HEK293 (cell line): Measurements from ENCODE around the gene ZNF821.

Source experiments
- EGR2 ChIP-seq: fragments of 450-650 bp; formaldehyde crosslinking; IDR thresholded peaks from 2 replicates; pipeline ENCODE4 v1.5.1; 2016; ENCODE audit warnings: low read depth, missing biosample characterization, missing genetic modification characterization
- HOXA7 ChIP-seq: sonication (generic); formaldehyde crosslinking; IDR thresholded peaks from 2 replicates; pipeline ENCODE4 v1.8.1; 2022; ENCODE audit warnings: missing genetic modification reagents, borderline replicate concordance
- MEIS1 ChIP-seq: sonication (generic); formaldehyde crosslinking; IDR thresholded peaks from 2 replicates; pipeline ENCODE4 v1.8.1; 2022; ENCODE audit warnings: missing genetic modification reagents, mild to moderate bottlenecking, borderline replicate concordance
- PBX3 ChIP-seq: sonication (generic); formaldehyde crosslinking; IDR thresholded peaks from 2 replicates; pipeline ENCODE4 v1.8.1; 2022; ENCODE audit warnings: mild to moderate bottlenecking, moderate library complexity, missing genetic modification reagents
- PRDM1 ChIP-seq: fragments of 450-650 bp; formaldehyde crosslinking; IDR thresholded peaks from 2 replicates; pipeline ENCODE4; 2016; ENCODE audit warnings: missing biosample characterization, missing genetic modification characterization
- TCF7L2 ChIP-seq: IDR thresholded peaks from 2 replicates; pipeline ENCODE4 v1.6.1; 2011; ENCODE audit warnings: low read depth, mild to moderate bottlenecking, inconsistent platforms, low read length, moderate library complexity, borderline replicate concordance
- WT1 ChIP-seq: fragments of 450-650 bp; formaldehyde crosslinking; IDR thresholded peaks from 2 replicates; pipeline ENCODE4 v1.5.1; 2016; ENCODE audit warnings: missing biosample characterization, missing genetic modification characterization
- ZBTB10 ChIP-seq: fragments of 450-650 bp; formaldehyde crosslinking; IDR thresholded peaks from 2 replicates; pipeline ENCODE4 v1.5.1; 2016; ENCODE audit warnings: missing biosample characterization, missing genetic modification characterization
- ZBTB11 ChIP-seq: fragments of 450-650 bp; formaldehyde crosslinking; conservative IDR thresholded peaks from 2 replicates; pipeline ENCODE4 v1.5.1; 2016; ENCODE audit warnings: low read depth, missing biosample characterization, missing genetic modification characterization
- ZFP37 ChIP-seq: fragments of 450-650 bp; formaldehyde crosslinking; IDR thresholded peaks from 2 replicates; pipeline ENCODE4 v1.5.1; 2016; ENCODE audit warnings: missing biosample characterization, missing genetic modification characterization
- ZNF132 ChIP-seq: fragments of 450-650 bp; formaldehyde crosslinking; IDR thresholded peaks from 2 replicates; pipeline ENCODE4 v1.5.1; 2017; ENCODE audit warnings: missing biosample characterization, missing genetic modification characterization, borderline replicate concordance
- ZNF16 ChIP-seq: fragments of 450-650 bp; formaldehyde crosslinking; IDR thresholded peaks from 2 replicates; pipeline ENCODE4 v1.5.1; 2016; ENCODE audit warnings: low read depth, missing biosample characterization, missing genetic modification characterization
- ZNF202 ChIP-seq: fragments of 450-650 bp; formaldehyde crosslinking; IDR thresholded peaks from 2 replicates; pipeline ENCODE4 v1.5.1; 2016; ENCODE audit warnings: missing biosample characterization, missing genetic modification characterization, borderline replicate concordance
- ZNF23 ChIP-seq: fragments of 450-650 bp; formaldehyde crosslinking; IDR thresholded peaks from 2 replicates; pipeline ENCODE4 v1.5.1; 2016; ENCODE audit warnings: missing biosample characterization, missing genetic modification characterization, borderline replicate concordance
- ZNF391 ChIP-seq: fragments of 450-650 bp; formaldehyde crosslinking; IDR thresholded peaks from 2 replicates; pipeline ENCODE4 v1.5.1; 2016; ENCODE audit warnings: low read depth, missing biosample characterization, missing genetic modification characterization, borderline replicate concordance
- ZNF48 ChIP-seq: fragments of 450-650 bp; formaldehyde crosslinking; IDR thresholded peaks from 2 replicates; pipeline ENCODE4 v1.5.1; 2016; ENCODE audit warnings: missing biosample characterization, missing genetic modification characterization
- ZNF521 ChIP-seq: fragments of 450-650 bp; formaldehyde crosslinking; IDR thresholded peaks from 2 replicates; pipeline ENCODE4 v1.5.1; 2017; ENCODE audit warnings: missing biosample characterization, mild to moderate bottlenecking, missing genetic modification characterization
- ZNF610 ChIP-seq: fragments of 450-650 bp; formaldehyde crosslinking; IDR thresholded peaks from 2 replicates; pipeline ENCODE4 v1.5.1; 2016; ENCODE audit warnings: missing biosample characterization, missing genetic modification characterization, borderline replicate concordance
- ZNF76 ChIP-seq: fragments of 450-650 bp; formaldehyde crosslinking; IDR thresholded peaks from 2 replicates; pipeline ENCODE4; 2016; ENCODE audit warnings: low read depth, missing biosample characterization, missing genetic modification characterization, borderline replicate concordance
- ZNF830 ChIP-seq: fragments of 450-650 bp; IDR thresholded peaks from 2 replicates; pipeline ENCODE4 v1.5.0; 2018; ENCODE audit warnings: missing biosample characterization, missing genetic modification characterization, low read depth, mild to moderate bottlenecking, moderate library complexity
- TF ChIP-seq, protein P1 (sequence below): fragments of 450-650 bp; formaldehyde crosslinking; IDR thresholded peaks from 2 replicates; pipeline ENCODE4 v1.5.1; 2016; ENCODE audit warnings: missing biosample characterization, missing genetic modification characterization, borderline replicate concordance
- TF ChIP-seq, protein P2 (sequence below): fragments of 450-650 bp; formaldehyde crosslinking; IDR thresholded peaks from 2 replicates; pipeline ENCODE4 v1.5.1; 2016; ENCODE audit warnings: missing biosample characterization, missing genetic modification characterization

The ZNF821 gene

GRCh38 chr16:71845639-71846430 is 38.1 kb downstream of the ZNF821 start, which contains the start of gene ATXN1L (continued):
- TF ChIP-seq, protein P1, sequence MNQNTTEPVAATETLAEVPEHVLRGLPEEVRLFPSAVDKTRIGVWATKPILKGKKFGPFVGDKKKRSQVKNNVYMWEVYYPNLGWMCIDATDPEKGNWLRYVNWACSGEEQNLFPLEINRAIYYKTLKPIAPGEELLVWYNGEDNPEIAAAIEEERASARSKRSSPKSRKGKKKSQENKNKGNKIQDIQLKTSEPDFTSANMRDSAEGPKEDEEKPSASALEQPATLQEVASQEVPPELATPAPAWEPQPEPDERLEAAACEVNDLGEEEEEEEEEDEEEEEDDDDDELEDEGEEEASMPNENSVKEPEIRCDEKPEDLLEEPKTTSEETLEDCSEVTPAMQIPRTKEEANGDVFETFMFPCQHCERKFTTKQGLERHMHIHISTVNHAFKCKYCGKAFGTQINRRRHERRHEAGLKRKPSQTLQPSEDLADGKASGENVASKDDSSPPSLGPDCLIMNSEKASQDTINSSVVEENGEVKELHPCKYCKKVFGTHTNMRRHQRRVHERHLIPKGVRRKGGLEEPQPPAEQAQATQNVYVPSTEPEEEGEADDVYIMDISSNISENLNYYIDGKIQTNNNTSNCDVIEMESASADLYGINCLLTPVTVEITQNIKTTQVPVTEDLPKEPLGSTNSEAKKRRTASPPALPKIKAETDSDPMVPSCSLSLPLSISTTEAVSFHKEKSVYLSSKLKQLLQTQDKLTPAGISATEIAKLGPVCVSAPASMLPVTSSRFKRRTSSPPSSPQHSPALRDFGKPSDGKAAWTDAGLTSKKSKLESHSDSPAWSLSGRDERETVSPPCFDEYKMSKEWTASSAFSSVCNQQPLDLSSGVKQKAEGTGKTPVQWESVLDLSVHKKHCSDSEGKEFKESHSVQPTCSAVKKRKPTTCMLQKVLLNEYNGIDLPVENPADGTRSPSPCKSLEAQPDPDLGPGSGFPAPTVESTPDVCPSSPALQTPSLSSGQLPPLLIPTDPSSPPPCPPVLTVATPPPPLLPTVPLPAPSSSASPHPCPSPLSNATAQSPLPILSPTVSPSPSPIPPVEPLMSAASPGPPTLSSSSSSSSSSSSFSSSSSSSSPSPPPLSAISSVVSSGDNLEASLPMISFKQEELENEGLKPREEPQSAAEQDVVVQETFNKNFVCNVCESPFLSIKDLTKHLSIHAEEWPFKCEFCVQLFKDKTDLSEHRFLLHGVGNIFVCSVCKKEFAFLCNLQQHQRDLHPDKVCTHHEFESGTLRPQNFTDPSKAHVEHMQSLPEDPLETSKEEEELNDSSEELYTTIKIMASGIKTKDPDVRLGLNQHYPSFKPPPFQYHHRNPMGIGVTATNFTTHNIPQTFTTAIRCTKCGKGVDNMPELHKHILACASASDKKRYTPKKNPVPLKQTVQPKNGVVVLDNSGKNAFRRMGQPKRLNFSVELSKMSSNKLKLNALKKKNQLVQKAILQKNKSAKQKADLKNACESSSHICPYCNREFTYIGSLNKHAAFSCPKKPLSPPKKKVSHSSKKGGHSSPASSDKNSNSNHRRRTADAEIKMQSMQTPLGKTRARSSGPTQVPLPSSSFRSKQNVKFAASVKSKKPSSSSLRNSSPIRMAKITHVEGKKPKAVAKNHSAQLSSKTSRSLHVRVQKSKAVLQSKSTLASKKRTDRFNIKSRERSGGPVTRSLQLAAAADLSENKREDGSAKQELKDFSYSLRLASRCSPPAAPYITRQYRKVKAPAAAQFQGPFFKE = no peak
- TF ChIP-seq ZFP37 (tag by site-specific recombination) (no peak), ZNF830 (tag by site-specific recombination) (no peak), ZBTB11 (tag by site-specific recombination) (peak; percentile 86), ZNF23 (tag by site-specific recombination) (no peak), EGR2 (tag by site-specific recombination) (peak; percentile 41), PRDM1 (no peak), ZNF76 (peak; percentile 78), PBX3 (CRISPR knock-in tag) (no peak), ZNF132 (tag by site-specific recombination) (no peak), ZNF610 (tag by site-specific recombination) (no peak), ZNF48 (tag by site-specific recombination) (no peak), MEIS1 (CRISPR knock-in tag) (no peak), HOXA7 (CRISPR knock-in tag) (no peak), ZBTB10 (tag by site-specific recombination) (peak; percentile 85), WT1 (tag by site-specific recombination) (peak; percentile 62), ZNF202 (tag by site-specific recombination) (no peak), ZNF391 (tag by site-specific recombination) (no peak), ZNF16 (tag by site-specific recombination) (no peak), TCF7L2 (no peak), ZNF521 (no peak)
- TF ChIP-seq, protein P2, sequence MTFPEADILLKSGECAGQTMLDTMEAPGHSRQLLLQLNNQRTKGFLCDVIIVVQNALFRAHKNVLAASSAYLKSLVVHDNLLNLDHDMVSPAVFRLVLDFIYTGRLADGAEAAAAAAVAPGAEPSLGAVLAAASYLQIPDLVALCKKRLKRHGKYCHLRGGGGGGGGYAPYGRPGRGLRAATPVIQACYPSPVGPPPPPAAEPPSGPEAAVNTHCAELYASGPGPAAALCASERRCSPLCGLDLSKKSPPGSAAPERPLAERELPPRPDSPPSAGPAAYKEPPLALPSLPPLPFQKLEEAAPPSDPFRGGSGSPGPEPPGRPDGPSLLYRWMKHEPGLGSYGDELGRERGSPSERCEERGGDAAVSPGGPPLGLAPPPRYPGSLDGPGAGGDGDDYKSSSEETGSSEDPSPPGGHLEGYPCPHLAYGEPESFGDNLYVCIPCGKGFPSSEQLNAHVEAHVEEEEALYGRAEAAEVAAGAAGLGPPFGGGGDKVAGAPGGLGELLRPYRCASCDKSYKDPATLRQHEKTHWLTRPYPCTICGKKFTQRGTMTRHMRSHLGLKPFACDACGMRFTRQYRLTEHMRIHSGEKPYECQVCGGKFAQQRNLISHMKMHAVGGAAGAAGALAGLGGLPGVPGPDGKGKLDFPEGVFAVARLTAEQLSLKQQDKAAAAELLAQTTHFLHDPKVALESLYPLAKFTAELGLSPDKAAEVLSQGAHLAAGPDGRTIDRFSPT (tag by site-specific recombination) = no peak
